NCI-H2171 (cell line): ENCODE data around the gene ANKS1B.

ENCODE experiments used
- DNase-seq: peaks from one replicate; lab custom pipeline; 2025; lab: John Stamatoyannopoulos, UW

Gene ANKS1B

DNA sequence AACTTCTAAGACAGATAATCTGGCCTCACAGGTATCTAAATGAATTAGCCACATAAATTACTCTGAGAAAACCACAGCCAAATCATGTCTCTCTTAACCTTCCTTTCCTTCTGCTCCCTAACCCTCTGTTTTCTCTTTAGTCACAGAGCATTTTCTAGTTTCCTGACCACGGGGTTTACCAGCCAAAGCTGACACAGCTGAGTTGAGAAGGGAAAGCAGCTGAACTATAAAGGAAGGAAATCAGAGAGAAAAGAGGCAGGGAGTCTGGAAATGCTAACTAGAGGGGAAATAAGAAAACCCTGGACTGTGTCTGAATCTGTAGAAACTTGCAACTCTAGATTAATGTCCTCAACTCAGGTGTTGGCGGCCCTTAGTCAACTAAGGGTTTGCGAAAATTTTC lies 24.4 kb downstream of the ANKS1B start:
- peak; percentile 52 for DNase-seq

DNA sequence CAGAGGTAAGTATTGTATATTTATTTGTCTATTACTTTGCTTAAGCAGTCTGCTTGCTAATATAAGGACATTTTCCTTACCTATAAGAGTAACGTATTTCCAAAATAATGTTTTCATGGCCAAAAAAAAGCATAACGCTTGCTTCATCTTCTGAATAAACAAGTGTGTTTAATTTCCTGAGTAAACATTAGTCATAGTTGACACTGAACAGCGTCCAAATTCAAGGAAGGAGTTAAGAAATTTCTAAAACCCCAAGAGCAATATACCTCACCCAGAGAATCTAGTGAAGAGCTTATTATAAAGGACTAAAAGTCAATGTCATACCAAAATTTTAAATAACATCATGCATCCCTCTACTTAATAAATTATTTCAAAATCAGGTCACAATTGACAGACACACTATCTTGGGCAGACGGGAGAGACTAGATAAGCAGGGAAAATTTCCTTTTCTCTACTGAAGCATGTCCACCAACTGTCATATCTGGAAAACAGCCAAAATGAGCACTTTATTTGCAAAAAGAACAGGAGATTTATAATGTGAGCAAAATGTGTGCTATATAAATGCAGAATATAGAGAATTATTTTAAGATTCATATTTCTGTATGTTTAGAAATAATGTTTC lies 25.1 kb downstream of the ANKS1B start:
- peak; percentile 71 for DNase-seq

DNA sequence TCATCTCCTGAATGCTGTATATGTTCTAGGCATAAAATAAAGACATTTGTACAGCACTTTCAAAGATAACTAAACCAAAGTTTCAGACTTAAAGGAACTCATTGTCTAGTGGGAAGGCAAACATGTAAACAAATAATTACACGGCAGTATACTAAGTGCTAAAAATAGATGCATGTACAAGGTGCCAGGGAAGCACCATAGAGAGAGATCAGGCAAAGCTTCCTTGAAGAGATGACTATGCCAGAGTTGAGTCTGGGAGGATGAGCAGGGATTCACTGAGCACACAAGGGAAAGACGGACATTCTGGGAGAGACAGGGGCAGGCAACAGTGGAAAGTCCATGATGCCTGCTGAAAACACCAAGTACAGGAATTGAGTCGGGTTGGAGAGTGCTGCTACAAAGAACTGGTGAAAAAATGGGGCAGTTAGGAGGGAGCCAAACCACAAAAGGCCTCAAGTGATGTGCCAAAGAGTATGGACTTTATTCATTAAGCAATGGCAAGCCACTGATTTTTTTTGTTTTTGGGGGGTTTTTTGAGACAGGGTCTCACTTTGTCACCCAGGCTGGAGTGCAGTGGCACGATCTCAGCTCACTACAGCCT lies 26.8 kb downstream of the ANKS1B start:
- DNase-seq: no peak

DNA sequence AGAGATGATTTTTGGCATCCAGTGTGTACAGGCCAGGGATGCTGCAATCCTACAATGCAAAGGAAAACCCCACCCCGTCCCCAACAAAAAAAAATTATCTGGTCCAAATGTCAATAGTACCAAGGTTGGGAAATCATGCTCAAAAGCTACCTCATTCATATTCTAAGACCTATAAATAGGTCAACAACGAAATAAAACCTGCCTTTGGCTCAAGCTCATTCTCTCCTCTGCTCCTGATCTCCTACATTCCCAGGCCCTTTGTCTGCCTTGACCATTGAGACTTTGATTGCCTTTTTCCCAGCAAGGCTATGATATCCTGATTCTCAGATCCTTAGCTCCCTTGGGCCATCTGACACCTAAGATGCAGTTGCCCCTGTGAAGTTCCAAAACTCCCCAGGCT lies 30.0 kb downstream of the ANKS1B start:
- no peak for DNase-seq

DNA sequence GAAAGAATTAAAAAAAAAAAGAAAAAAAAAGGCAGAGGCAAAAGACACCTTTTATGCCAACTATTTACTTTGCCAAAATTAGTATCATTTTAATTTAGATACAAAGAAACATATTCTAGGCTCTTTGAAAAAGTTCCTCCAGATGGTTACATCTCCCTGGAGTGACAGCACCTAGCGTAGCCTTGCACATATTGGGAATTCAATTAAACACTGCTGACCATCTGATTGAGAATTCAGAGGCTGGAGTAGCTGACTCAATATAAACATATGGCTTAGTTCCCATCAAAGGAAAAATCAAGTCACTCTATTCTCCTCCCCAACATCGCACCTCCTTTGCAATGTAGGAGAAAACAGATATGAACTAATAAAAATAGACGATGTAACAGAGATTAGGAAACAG lies 36.4 kb downstream of the ANKS1B start:
- DNase-seq: peak; percentile 6

DNA sequence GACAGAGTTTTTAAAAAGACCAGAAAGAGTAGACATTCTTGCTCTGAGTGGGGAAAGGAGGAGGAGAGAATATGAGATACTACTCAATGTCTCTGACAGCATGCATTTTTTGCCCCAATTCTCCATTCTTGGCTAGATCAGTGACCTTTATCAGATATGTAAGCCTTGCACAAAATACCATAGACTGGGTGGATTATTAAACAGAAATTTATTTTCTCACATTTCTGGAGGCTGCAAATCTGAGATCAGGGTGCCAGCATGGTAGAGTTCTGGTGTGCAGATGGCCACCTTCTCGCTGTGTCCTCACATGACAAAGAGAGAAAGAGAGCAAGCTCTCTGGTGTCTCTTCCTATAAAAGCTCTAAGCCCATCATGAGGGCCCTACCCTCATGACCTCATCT lies 38.6 kb downstream of the ANKS1B start:
- no peak for DNase-seq

DNA sequence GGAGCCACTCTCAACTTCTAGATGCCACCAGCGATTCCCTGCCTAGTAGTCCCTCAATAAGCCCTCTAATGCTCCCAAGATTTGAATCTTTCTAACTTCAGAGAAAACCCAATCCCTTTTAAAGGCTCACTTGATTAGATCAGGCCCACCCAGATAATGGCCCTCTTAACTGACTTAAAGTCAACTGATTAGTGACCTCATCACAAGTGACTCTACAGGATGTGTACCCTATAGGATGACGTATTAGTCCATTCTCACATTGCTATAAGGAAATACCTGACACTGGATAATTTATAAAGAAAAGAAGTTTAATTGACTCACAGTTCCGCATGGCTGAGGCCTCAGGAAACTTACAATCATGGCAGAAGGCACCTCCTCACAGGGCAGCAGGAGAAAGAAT lies 49.1 kb downstream of the ANKS1B start:
- no peak for DNase-seq

DNA sequence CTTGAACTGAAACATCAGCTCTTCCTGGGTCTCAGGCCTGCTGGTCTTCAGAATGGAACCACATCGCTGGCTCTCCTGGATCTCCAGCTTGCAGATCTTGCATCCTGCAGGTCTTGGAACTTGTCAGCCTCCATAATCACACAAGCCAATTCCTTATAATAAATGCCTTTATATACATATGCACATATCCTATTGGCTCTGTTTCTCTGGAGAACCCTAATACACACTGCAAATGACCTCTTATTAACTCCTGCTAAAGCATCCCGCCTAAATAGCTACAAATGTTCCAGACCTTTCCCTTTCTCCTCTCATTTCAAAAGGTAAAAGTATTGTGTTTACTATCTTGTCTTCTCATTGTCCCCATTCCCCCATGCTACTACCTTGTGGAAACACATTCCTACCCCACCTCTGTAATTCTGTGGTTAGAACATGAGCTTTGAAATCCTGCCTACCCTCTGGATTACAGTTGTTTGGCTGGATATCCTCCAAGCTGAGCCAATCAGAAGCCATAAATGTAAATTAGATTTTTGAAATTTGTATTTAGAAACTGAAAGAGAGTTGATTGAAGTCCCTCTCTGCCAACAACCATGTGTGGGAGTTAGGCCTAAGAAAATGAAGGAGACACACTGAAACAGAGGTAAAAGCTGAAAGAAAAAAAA lies 58.1 kb downstream of the ANKS1B start:
- DNase-seq: no peak

DNA sequence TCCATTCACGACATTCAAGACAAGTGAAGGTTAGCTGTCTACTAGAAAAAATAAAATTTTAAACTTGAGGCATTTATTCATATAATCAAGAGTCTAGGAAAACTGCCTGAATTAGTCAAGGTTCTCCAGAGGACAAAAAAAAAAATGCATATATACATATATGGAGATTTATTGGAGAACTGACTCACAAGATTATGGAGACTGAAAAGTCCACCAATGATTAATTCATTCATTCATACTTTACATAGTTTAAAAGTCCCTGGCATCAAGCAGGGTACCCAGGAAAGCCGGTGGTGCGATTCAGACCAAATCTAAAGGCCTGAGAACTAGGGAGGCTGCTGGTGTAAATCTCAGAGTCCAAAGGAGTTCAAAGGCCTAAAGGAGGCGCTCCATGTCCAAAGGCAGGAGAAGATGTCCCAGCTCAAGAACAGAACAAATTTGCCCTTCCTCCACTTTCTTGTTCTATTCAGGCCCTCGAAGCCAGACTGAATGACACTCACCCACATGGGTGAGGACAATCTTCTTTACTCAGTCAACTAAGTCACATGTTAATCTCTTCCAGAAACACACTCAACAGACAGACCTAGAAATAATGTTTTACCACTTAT lies 64.3 kb downstream of the ANKS1B start:
- DNase-seq: no peak

DNA sequence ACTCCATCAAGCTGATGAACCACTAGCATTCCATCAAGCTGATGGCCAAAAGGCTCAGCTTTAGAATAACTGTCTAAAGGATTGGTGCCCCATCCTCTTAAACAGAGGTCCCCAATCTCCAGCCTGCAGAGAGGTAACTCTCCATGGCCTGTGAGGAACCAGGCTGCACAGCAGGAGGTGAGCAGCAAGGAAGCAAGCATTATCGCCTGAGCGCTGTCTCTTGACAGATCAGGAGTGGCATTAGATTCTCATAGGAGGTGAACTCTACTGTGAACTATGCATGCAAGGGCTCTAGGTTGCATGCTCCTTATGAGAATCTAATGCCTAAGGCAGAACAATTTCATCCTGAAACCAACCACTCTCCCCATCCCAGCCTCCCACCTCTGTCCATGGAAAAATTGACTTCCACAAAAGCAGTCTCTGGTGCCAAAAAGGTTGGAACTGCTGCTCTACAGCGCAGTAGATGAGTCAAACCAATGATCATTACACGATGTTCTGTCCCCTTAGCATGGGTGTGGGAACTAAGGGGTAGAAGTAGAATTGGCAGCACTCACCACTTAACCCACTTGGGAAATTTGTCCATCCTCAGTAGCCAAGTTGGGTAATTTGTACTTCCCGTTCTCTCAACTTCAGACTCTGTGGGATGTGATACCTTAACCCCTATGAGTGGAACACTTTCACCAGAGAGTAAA lies 66.9 kb downstream of the ANKS1B start:
- DNase-seq: no peak

DNA sequence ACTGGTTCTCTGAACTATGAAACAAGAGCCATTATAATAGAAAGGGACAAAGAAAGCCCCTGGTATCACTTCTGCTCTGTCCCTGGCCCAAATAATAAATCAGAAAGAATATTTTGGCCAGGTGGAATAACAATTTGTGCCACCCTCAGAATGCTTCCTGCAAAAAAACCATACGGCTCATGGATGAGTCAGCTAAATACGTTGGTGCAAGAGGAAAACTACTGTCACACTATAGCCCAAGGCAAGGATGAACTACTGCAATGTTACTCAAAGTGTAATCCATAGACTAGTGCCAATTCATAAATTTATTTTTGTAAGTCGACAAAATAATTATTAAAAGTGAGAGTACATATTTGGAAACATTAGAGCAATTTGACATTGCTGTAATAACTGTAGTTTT lies 68.2 kb downstream of the ANKS1B start:
- DNase-seq: no peak

DNA sequence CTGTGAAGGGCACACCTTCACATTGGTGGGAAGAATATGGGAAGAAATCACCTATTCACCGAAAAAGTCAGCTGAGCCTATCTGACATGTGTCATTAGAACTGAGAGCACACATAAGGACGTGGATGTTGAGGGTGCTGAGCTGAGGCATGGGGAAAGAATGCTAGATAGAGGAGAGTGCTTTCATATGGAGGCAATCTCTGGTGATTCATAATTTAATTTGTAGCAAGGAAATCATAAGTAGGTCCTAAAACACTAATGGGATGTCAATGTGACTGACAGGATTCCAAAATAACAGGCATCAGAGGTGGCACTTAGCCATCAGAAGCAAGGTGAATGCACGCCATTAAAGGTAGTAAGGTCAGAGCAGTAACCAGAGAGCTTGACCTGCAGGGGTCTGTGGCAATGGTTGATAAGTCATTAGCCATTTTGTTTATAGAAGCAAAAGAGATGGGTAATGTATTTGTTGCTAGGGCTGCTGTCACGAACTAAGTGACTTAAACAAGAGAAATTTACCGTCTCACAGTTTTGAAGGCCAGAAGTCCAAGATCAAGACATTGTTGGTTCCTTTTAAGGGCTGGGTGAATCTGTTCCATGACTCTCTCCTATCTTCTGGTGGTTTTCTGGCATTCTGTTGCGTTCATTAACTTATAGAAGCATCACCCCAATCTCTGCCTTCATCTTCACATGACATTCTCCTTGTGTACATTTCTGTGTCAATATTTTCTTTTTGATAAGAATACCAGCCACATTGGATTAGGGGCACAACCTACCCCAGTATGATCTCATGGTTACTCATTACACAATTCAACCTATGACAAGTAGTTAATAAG lies 69.3 kb downstream of the ANKS1B start:
- no peak for DNase-seq

DNA sequence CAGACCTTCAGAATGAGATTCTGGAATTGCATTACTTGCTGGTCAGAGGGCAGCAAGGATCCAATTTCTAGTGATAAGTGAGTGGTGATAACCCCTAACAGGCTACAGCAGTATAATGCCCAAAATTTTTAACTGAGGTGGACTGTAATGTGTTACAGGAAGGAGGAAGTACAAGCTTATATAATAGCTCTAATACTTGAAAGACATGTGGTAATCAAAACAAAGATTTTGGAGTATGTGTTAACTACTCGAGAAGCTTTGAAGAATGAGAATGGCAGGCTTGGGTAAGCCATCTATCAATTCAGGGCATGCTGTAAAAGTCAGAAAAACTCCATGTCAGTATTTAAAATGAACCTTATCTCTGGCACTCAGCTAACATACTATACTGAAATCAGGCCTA lies 70.5 kb downstream of the ANKS1B start:
- DNase-seq: no peak

DNA sequence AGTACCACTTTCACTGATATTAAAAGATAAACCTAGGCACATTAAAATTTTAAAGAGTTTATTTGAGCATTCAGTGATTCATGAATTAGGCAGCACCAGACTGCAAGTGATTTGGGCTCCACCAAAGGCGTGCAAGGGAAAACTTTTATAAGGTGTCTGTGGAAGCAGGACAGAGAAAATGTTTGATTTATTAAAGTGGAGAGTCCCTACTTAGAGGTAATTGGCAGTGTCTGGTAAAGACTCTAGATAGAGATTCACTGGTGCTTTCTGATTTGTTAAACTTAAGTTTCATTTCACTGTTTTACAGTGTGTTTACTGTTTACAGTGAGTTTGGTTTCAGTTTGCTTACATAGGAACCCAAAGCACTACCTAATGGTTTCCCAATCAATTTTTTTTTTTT lies 72.8 kb downstream of the ANKS1B start:
- no peak for DNase-seq

DNA sequence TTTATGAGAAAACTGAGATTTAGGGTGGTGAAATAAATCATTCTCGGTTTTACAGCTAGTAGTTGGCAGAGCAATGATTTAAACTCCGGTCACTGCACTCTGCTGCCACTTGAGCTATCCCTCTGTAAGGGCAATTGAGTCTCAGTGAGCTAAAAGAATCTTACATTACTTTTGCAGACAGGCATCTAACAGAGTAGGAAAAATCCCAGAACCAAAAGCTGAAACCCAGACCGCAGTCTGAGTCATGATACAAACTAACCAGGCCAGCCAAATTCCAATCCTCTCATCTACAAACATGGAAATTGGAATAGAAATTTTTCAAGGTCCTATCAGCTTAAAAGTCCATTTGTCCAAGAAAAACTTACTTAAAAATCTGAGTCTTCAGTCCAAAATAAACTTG lies 73.7 kb downstream of the ANKS1B start:
- DNase-seq: no peak

DNA sequence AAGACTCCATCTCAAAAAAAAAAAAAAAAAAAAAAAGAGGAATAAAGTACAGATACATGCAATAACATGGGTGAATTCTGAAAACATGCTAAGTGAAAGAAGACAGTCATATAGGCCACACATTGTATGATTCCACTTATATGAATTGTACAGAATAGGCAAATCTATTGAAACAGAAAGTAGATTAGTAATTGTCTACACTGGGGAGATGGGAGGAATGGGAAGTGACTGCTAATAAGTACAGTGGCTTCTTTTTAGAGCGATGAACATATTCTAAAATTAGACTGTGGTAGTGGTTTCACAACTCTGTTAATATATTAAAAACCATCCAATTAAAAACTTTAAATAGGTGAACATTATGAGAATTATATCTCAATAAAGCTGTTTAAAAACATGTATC lies 74.4 kb downstream of the ANKS1B start:
- no peak for DNase-seq

DNA sequence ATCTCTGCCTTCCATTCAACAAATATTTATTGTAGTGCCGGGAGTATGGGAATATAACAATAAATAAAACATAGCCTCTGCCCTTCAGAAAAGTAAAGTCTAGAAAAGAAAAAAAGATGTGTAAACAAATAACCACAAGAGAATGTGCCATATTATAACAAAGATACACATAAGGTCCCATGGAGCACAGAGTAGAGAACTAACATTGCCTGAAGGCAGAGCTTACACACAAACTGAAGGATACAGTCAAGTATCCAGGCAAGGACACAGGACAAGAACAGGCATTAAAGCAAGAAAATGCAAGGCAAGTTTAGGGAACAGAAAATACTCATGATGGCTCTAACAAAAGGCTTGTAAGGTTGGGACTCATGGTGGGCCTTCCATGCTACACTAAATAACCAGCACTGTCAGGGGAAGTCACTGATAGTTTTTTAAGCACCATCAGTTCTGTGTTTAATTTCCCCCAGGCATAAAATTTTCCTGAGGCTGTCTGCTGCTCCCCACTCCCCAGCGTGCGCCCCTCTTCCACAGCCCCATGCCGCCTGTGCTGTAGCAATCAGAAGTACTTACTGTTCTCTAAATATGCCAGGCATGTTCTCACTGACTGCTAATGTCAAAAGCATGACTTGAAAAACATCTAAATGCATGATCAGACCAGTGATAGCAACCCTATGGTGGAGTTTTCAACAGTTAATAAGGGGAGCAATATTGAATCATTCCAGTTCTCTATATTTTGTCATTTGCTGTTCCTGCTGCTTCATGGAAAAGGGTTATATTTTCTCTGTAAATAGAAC lies 77.8 kb downstream of the ANKS1B start:
- no peak for DNase-seq

DNA sequence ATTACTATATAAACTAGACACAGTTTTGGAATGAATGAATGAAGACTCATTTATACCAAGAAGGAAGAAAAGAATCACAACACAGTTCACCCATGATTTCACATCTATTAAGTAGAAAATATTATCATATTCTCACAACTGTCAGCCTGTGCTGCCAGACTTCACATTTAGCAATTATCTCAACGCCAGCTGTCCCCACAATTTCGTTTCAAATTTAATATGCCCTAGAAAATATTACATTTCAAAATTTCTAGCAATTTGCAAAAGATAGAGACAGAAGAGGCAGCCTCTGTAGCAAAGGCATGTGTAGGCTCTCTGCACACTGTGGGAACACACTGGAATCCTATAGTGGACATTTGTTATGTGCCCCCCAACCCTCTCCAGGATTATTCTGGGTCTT lies 83.6 kb downstream of the ANKS1B start:
- DNase-seq: peak; percentile 39

DNA sequence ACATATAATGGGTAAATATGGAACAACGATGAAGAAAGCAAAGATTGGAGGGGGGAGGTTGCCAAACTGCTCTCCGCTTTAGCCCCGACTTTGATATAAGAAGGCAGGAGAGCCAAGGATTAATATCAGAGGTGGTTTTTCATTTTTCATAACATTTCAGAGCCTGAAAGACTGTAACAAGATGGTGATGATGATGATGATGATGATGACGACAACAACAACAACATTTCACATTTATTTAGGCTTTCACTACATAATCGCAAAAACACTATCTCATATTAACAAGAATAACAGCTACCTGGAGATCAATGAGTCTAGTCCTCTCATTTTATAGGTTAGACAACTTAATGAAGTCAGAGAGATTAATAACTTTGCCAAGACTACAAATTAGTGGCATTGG lies 86.1 kb downstream of the ANKS1B start:
- DNase-seq: no peak

DNA sequence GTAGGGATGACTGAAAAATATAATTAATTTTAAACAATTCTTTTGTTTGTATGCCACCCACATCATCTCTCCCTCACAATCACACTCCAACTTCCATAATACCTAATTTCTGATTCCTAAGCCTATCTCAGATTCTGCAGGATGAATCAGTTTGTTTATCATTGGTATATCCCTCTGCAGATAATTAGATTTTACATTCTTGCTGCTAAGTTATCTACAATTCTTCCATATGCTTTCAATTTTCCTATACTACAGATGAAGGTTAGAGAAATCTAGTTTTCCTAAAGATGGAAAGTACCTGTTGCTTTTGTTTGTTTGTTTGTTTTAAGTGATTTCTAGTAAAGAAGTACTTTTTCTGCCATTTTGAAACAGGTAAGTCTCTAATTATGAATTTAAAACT lies 105.3 kb downstream of the ANKS1B start:
- no peak for DNase-seq

DNA sequence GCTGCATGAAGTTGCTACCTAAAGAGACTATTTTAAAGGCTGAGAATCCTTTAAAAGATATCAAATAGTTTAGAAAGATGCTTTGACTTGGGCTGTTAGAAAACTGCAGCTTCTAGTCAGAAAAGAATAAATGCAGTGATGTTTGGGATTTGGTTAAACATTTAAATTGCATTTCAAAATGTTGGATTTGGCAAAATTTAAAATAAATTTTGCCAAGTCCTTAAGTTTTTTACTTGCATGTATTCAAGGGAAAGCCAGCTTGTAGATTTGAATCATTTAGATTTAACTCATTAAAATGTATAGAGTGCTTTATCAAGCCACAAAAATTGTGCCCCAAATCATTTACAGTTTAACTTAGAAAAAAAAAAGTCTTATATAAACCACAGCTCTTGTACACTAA lies 109.7 kb downstream of the ANKS1B start:
- no peak for DNase-seq
